ENCODE data around the gene ADPRH.

The ADPRH gene

DNA sequence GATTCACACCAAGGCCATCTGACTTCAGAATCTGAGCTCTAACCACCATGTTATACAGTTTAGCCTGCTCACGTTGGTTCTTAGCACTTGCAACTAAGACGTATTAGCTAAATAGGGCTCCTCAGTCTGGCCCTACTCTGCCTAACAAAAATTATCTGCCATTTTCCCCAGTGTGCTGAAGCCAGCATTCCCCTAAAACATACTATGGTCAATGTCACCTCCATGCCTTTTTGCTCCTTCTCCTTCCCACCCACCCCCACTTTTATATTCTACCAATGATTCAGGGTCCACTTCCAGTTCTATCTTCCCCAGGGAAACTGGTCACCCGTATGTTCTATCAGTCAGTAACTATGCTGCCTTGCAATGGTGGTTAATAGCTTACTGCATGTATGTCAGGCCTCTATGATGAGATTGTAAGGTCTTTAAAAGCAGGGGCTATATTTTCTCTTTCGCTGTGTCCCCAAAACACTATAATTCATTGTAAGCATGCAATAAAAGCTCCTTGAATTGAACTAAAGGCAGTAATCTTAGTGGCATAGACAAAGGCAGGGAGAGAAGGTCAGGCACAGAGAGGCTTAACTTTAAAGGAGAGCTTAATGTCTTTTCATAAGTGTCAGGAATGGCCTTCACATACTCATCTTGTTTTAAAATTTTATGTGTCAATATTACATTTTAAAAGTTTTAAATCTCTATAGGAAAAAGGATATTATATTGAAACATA lies 57.8 kb downstream of the ADPRH start:
- DNase-seq (ENCODE audit: low read depth), result no peak
- TF ChIP-seq, protein P1, sequence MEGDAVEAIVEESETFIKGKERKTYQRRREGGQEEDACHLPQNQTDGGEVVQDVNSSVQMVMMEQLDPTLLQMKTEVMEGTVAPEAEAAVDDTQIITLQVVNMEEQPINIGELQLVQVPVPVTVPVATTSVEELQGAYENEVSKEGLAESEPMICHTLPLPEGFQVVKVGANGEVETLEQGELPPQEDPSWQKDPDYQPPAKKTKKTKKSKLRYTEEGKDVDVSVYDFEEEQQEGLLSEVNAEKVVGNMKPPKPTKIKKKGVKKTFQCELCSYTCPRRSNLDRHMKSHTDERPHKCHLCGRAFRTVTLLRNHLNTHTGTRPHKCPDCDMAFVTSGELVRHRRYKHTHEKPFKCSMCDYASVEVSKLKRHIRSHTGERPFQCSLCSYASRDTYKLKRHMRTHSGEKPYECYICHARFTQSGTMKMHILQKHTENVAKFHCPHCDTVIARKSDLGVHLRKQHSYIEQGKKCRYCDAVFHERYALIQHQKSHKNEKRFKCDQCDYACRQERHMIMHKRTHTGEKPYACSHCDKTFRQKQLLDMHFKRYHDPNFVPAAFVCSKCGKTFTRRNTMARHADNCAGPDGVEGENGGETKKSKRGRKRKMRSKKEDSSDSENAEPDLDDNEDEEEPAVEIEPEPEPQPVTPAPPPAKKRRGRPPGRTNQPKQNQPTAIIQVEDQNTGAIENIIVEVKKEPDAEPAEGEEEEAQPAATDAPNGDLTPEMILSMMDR (IDR thresholded peaks at IDR 0.05; ENCODE audit: low read depth, low read length, missing control alignments), result no peak

DNA sequence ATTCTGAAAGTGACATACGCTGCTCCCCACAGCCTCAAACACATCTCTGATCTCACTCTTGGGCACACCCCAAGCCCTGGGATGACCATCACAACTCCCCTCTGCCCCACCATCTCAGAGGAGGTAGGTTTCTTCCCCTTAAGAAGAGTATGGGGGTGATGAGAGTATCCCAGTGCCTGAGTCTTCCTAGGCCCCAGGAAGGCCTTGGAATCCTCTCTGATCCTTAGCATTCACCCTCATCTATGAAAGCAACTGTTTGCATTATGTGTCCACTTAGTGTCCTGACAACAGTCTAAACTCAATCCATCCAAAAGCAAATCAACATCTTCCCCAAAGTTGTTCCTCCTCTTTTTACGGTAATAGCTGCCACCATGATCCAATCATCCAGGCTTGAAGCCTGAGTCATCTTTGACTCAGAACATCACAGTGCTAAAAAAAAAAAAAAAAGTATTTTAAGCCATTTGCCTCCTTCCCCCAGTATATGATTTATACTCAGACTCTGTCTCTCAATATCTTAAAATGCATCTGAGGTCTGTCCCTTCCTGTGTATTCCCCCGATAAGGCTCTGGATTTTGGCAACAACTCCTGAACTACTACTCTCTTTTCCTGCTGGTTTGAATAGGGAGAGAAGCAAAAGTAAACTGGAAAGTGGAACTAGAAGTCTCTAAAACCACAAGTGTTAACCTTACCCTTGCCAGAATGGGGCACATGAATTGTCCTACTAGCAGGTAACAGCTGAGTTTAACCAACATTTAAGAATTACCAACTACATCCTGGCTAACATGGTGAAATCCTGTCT lies 58.6 kb downstream of the ADPRH start:
- TF ChIP-seq, protein P1 (IDR thresholded peaks at IDR 0.05; ENCODE audit: low read depth, low read length, missing control alignments), result no peak
- no peak overlapping the region; the same call in 1 of the 2 replicates for H3K4me3 ChIP-seq (ENCODE audit: low read depth, low read length)
- no peak for DNase-seq (ENCODE audit: low read depth)

More for the DNA sequence above, 57.8 kb downstream of the ADPRH start:
- no peak overlapping the region for H3K4me3 ChIP-seq (ENCODE audit: low read depth, low read length)

Data from GM12864 (cell line).